Endothelial cell of umbilical vein (primary cell): Measurements from ENCODE around the gene KLHL4.

Source experiments
- EZH2 ChIP-seq: IDR thresholded peaks from 2 replicates; pipeline ENCODE4 v1.6.1; 2012; ENCODE audit warnings: borderline replicate concordance, low read depth, mild to moderate bottlenecking, moderate library complexity, low read length, inconsistent platforms; ENCODE audit not compliant: severe bottlenecking
- FOS ChIP-seq: IDR thresholded peaks from 2 replicates; pipeline ENCODE4 v1.6.1; 2011; ENCODE audit warnings: mild to moderate bottlenecking, low read length, moderate library complexity, borderline replicate concordance; ENCODE audit not compliant: insufficient read depth
- GATA2 ChIP-seq: IDR thresholded peaks from 2 replicates; pipeline ENCODE4 v1.7.0; 2011; ENCODE audit warnings: low read depth, mild to moderate bottlenecking, moderate library complexity, mixed read lengths, low read length; ENCODE audit not compliant: insufficient read length, insufficient read depth
- JUN ChIP-seq: IDR thresholded peaks from 2 replicates; pipeline ENCODE4 v1.6.1; 2011; ENCODE audit warnings: borderline replicate concordance, low read depth; ENCODE audit not compliant: insufficient read length, insufficient read depth
- MYC ChIP-seq: IDR thresholded peaks from one replicate; pipeline ENCODE4 v1.6.1; 2011; ENCODE audit warnings: mild to moderate bottlenecking, low read depth, low read length
- POLR2A ChIP-seq: IDR thresholded peaks from 2 replicates; pipeline ENCODE4 v1.6.1; 2012; ENCODE audit warnings: low read depth, mild to moderate bottlenecking, control low read depth, low read length
- POLR2AphosphoS5 ChIP-seq: IDR thresholded peaks from 2 replicates; pipeline ENCODE4 v1.6.1; 2012; ENCODE audit warnings: low read depth, mild to moderate bottlenecking, control low read depth, low read length, moderate library complexity; ENCODE audit not compliant: insufficient read depth
- TF ChIP-seq, protein P1 (sequence below), 2 donors: IDR thresholded peaks; 1 replicate in 1 of 2; 2 replicates in 1 of 2; pipeline ENCODE4 v1.5.1; 2011; ENCODE audit warnings: low read length in 2 of 2, mild to moderate bottlenecking in 2 of 2, moderate library complexity in 2 of 2, control low read depth in 1 of 2, inconsistent platforms in 1 of 2, low read depth in 1 of 2; ENCODE audit not compliant: insufficient read depth in 1 of 2; ENCODE audit errors: extremely low read depth in 1 of 2
- TF ChIP-seq, protein P2 (sequence below): IDR thresholded peaks from 2 replicates; pipeline ENCODE4 v1.6.1; 2011; ENCODE audit not compliant: insufficient read depth, insufficient read length

DNA sequence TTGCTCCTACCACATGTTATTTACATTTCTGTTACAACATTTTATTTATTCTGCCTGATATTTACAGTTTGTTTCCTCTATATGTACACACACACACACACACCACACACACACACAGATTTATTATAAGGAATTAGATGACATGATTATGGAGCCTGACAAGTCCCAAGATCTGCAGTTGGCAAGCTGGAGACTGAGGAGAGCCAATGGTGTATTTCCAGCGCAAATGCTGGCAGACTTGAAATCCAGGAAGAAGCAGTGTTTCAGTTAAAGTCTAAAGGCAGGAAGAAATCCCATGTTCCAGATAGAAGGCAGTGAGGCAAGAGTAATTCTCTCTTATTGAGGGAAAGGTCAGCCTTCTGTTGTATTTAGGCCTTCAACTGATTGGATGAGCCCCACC is 1.8 kb upstream of the KLHL4 start:
- TF ChIP-seq, protein P1, sequence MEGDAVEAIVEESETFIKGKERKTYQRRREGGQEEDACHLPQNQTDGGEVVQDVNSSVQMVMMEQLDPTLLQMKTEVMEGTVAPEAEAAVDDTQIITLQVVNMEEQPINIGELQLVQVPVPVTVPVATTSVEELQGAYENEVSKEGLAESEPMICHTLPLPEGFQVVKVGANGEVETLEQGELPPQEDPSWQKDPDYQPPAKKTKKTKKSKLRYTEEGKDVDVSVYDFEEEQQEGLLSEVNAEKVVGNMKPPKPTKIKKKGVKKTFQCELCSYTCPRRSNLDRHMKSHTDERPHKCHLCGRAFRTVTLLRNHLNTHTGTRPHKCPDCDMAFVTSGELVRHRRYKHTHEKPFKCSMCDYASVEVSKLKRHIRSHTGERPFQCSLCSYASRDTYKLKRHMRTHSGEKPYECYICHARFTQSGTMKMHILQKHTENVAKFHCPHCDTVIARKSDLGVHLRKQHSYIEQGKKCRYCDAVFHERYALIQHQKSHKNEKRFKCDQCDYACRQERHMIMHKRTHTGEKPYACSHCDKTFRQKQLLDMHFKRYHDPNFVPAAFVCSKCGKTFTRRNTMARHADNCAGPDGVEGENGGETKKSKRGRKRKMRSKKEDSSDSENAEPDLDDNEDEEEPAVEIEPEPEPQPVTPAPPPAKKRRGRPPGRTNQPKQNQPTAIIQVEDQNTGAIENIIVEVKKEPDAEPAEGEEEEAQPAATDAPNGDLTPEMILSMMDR (IDR thresholded peaks at IDR 0.05; ENCODE audit: extremely low read depth in 1 of 2, insufficient read depth in 1 of 2, low read depth in 1 of 2, low read length in 2 of 2) = no peak
- TF ChIP-seq POLR2A (no peak), FOS (no peak), POLR2AphosphoS5 (no peak), MYC (no peak), EZH2 (no peak), GATA2 (no peak), JUN (no peak)
- TF ChIP-seq, protein P2, sequence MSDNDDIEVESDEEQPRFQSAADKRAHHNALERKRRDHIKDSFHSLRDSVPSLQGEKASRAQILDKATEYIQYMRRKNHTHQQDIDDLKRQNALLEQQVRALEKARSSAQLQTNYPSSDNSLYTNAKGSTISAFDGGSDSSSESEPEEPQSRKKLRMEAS = no peak
